ENCODE results near the gene ADARB2.

DNA sequence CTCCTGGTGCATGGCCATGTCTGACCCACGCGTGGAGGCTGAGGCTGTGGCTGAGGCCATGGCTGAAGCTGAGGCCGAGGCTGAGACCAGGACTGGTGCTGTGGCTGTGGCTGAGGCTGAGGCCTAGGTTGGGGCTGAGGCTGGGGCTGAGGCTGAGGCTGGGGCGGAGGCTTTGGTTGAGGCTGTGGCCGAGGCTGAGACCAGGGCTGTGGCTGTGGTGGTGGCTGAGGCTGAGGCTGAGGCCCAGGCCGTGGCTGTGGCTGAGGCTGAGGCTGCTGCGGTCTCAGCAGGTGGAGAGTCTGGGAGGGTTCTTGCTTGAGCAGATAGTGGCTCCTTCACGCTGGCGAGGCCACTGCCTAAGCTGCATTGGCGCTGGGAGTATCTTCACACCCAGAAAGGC is 604.7 kb downstream of the ADARB2 start:
- TF ChIP-seq, protein P1, sequence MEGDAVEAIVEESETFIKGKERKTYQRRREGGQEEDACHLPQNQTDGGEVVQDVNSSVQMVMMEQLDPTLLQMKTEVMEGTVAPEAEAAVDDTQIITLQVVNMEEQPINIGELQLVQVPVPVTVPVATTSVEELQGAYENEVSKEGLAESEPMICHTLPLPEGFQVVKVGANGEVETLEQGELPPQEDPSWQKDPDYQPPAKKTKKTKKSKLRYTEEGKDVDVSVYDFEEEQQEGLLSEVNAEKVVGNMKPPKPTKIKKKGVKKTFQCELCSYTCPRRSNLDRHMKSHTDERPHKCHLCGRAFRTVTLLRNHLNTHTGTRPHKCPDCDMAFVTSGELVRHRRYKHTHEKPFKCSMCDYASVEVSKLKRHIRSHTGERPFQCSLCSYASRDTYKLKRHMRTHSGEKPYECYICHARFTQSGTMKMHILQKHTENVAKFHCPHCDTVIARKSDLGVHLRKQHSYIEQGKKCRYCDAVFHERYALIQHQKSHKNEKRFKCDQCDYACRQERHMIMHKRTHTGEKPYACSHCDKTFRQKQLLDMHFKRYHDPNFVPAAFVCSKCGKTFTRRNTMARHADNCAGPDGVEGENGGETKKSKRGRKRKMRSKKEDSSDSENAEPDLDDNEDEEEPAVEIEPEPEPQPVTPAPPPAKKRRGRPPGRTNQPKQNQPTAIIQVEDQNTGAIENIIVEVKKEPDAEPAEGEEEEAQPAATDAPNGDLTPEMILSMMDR (IDR thresholded peaks at IDR 0.05; ENCODE audit: poor library complexity): no peak
- TF ChIP-seq EZH2 (IDR thresholded peaks at IDR 0.05; ENCODE audit: borderline replicate concordance): no peak

Measured in hepatocyte (in vitro differentiated cells).